Keratinocyte (primary cell): ENCODE results near the gene PTCSC3. TPM values are rescaled to one million over a fixed set of nuclear protein-coding genes. Genes with fewer than 3 reads are reported as not detected.

ENCODE experiments used
- DNase-seq: peaks from one replicate; pipeline ENCODE4 v3.0.0-alpha.2; 2011; ENCODE audit warnings: low read depth, missing footprints, low spot score
- FAIRE-seq: peaks from 2 replicates; lab custom pipeline; 2011; peaks lifted over from hg19 to GRCh38; lab: Jason Lieb, UNC
- H2AFZ ChIP-seq: 2 replicates; pipeline ENCODE4 v1.6.0; 2012; ENCODE audit warnings: low read length, control low read depth, inconsistent platforms; ENCODE audit not compliant: control insufficient read depth
- H3K27ac ChIP-seq: 2 replicates; pipeline ENCODE4 v1.5.1; 2011; ENCODE audit warnings: low read length; ENCODE audit not compliant: control insufficient read depth, insufficient read depth
- H3K27me3 ChIP-seq: 3 replicates; pipeline ENCODE4 v1.6.0; 2011; ENCODE audit warnings: low read length; ENCODE audit not compliant: control insufficient read depth, insufficient read depth; ENCODE audit errors: extremely low read depth
- H3K36me3 ChIP-seq, 2 experiments: 2 replicates in 1 of 2; 3 replicates in 1 of 2; pipeline ENCODE4 v1.5.1; 2011; ENCODE audit warnings: low read length in 2 of 2, mild to moderate bottlenecking in 1 of 2; ENCODE audit not compliant: control insufficient read depth in 2 of 2, insufficient read depth in 2 of 2; ENCODE audit errors: extremely low read depth in 1 of 2
- H3K4me1 ChIP-seq: 3 replicates; pipeline ENCODE4 v1.5.1; 2011; ENCODE audit warnings: low read length; ENCODE audit not compliant: control insufficient read depth, insufficient read depth; ENCODE audit errors: extremely low read depth
- H3K4me2 ChIP-seq: 3 replicates; pipeline ENCODE4 v1.6.0; 2011; ENCODE audit warnings: low read depth, low read length; ENCODE audit not compliant: control insufficient read depth, insufficient read depth; ENCODE audit errors: extremely low read depth
- H3K4me3 ChIP-seq, 3 experiments: fragments of 200-600 bp in 1 of 3; sonication (generic) in 1 of 3; 2 replicates in 2 of 3; 3 replicates in 1 of 3; pipeline ENCODE4 v1.5.1; 2011 to 2016; ENCODE audit warnings: low read length in 3 of 3, mild to moderate bottlenecking in 3 of 3, control low read depth in 2 of 3, inconsistent platforms in 1 of 3, low read depth in 1 of 3, mixed read lengths in 1 of 3, mixed run types in 1 of 3, moderate library complexity in 1 of 3; ENCODE audit not compliant: control insufficient read depth in 2 of 3, insufficient read depth in 2 of 3; ENCODE audit errors: extremely low read depth in 1 of 3
- H3K79me2 ChIP-seq: 2 replicates; pipeline ENCODE4 v1.6.0; 2012; ENCODE audit warnings: low read length; ENCODE audit not compliant: control insufficient read depth, insufficient read depth
- H3K9ac ChIP-seq: 3 replicates; pipeline ENCODE4 v1.6.0; 2011; ENCODE audit warnings: low read length; ENCODE audit not compliant: control insufficient read depth, insufficient read depth; ENCODE audit errors: extremely low read depth
- H3K9me1 ChIP-seq: 3 replicates; pipeline ENCODE4 v1.6.0; 2011; ENCODE audit warnings: low read length; ENCODE audit not compliant: control insufficient read depth, insufficient read depth; ENCODE audit errors: extremely low read depth
- H3K9me3 ChIP-seq: 2 replicates; pipeline ENCODE4 v1.5.1; 2012; ENCODE audit warnings: low read depth, low read length; ENCODE audit not compliant: control insufficient read depth
- H4K20me1 ChIP-seq: 3 replicates; pipeline ENCODE4 v1.6.0; 2011; ENCODE audit warnings: low read length; ENCODE audit not compliant: control insufficient read depth, insufficient read depth; ENCODE audit errors: extremely low read depth
- CTCF ChIP-seq, 3 experiments: IDR thresholded peaks in 1 of 3; conservative IDR thresholded peaks in 1 of 3; optimal IDR thresholded peaks in 1 of 3; 2 replicates in 2 of 3; 3 replicates in 1 of 3; pipeline versions ENCODE3 to v1.5.1; 2011; ENCODE audit warnings: low read length in 3 of 3, mild to moderate bottlenecking in 3 of 3, moderate library complexity in 2 of 3, control low read depth in 1 of 3, inconsistent platforms in 1 of 3; ENCODE audit not compliant: insufficient read depth in 2 of 3; ENCODE audit errors: extremely low read depth in 1 of 3
- EZH2 ChIP-seq: IDR thresholded peaks from one replicate; pipeline ENCODE4 v1.6.1; 2012; ENCODE audit warnings: inconsistent platforms, mild to moderate bottlenecking, low read length, moderate library complexity
- dilution Hi-C: fragments of 300-500 bp; cut with MboI; formaldehyde crosslinking; loops from one replicate; pipeline ENCODE4 v1.7.0; 2020; ENCODE audit warnings: low sequenced_read_pairs; ENCODE audit not compliant: extremely low pct_ligation_motif_present
- polyA plus RNA-seq, 5 experiments: library from polyadenylated mRNA; depleted of rRNA in 3 of 5; stranded (reverse) in 3 of 5; stranded (forward) in 1 of 5; unstranded in 1 of 5; fragments of >200 nt; gene quantifications; 1 replicate in 1 of 5; 2 replicates in 3 of 5; 3 replicates in 1 of 5; pipeline versions ENCODE4 v1.2.1 to v1.2.3, GENCODE V29; 2011 to 2012; ENCODE audit warnings: missing spikeins in 2 of 5, low read depth in 1 of 5, low replicate concordance in 1 of 5

PTCSC3 gene
- polyA plus RNA-seq, 1 donor (not counting 4 experiments of a cell fraction or from before 2014, with no cell fraction given): not detected

- DNase-seq (no peak), FAIRE-seq (no peak)
- no peaks in the 10 kb centered on the region for H3K79me2 ChIP-seq
- H3K9me3 ChIP-seq: no peaks in the 10 kb centered on the region
- dilution Hi-C loops: no loop called here
- no peak overlapping the region for H2AFZ ChIP-seq
- no peak overlapping the region for H3K4me3 ChIP-seq
- H3K4me2 ChIP-seq: no peak overlapping the region
- no peaks in the 10 kb centered on the region for H3K27me3 ChIP-seq
- H3K27ac ChIP-seq: no peak overlapping the region
- H3K9me1 ChIP-seq: peaks cover 4% of the 10 kb centered on the region
- no peak for TF ChIP-seq EZH2
- TF ChIP-seq CTCF (optimal IDR thresholded peaks at IDR 0.05 in 1 of 3, IDR thresholded peaks at IDR 0.05 in 1 of 3, conservative IDR thresholded peaks at IDR 0.05 in 1 of 3; ENCODE audit: extremely low read depth in 1 of 3, insufficient read depth in 2 of 3, low read length in 3 of 3): no peak
- peaks cover 20% of the 10 kb centered on the region for H3K4me1 ChIP-seq
- H4K20me1 ChIP-seq: no peaks in the 10 kb centered on the region
- H3K36me3 ChIP-seq: no peaks in the 10 kb centered on the region
- H3K9ac ChIP-seq: no peak overlapping the region
Measured at GRCh38 chr14:36094963-36095362, 81.6 kb downstream of the PTCSC3 start.

DNA sequence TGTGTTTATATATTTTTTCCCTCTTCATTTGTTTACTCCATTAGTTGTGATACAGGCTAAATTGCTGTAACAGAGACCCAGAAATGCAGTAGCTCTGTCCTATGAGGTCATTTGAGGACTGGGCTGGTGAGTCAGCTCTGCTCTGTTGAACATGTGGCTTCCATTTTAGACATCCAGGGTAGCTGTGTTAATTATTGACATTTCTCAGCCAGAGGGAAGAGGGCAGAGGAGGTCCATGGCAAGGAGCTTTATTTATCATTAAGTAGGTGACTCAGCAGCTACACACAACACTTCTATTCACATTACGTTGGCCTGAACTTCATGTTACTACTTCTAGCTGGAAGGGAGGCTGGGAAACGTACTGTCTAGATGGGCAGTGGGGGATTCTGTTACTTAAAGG, 85.4 kb downstream of the PTCSC3 start:
- dilution Hi-C loops: no loop called here
- peak overlapping the region; percentile 31 for H2AFZ ChIP-seq
- H3K4me1 ChIP-seq: peaks cover 10% of the 10 kb centered on the region
- no peak overlapping the region for H3K4me3 ChIP-seq
- H4K20me1 ChIP-seq: no peaks in the 10 kb centered on the region
- FAIRE-seq (peak; percentile 97), DNase-seq (no peak)
- H3K9me1 ChIP-seq: peaks cover 4% of the 10 kb centered on the region
- no peaks in the 10 kb centered on the region for H3K9me3 ChIP-seq
- peak overlapping the region; percentile 17 for H3K4me2 ChIP-seq
- no peak overlapping the region for H3K9ac ChIP-seq
- no peaks in the 10 kb centered on the region for H3K36me3 ChIP-seq
- no peaks in the 10 kb centered on the region for H3K27me3 ChIP-seq
- H3K79me2 ChIP-seq: no peaks in the 10 kb centered on the region
- no peak overlapping the region for H3K27ac ChIP-seq
- TF ChIP-seq CTCF (optimal IDR thresholded peaks at IDR 0.05 in 1 of 3, IDR thresholded peaks at IDR 0.05 in 1 of 3, conservative IDR thresholded peaks at IDR 0.05 in 1 of 3; ENCODE audit: extremely low read depth in 1 of 3, insufficient read depth in 2 of 3, low read length in 3 of 3) (peak in 2 of 3 experiments; percentile 18 to 20), EZH2 (no peak)
